GM23338 (cell line): ENCODE data around the gene LRRC8E.

Experiments
- CTCF ChIP-seq, 2 experiments: fragments of 200-600 bp in 1 of 2; sonication (generic) in 1 of 2; conservative IDR thresholded peaks; 2 replicates each; pipeline versions ENCODE4 v1.5.1 to v1.6.1; 2016 to 2017; ENCODE audit warnings: antibody characterized with exemption in 2 of 2, low read depth in 2 of 2, mild to moderate bottlenecking in 2 of 2, moderate library complexity in 1 of 2
- EZH2 ChIP-seq: fragments of 200-600 bp; sonication (generic); IDR thresholded peaks from one replicate; pipeline ENCODE4 v1.8.0; 2017; ENCODE audit warnings: antibody characterized with exemption, mild to moderate bottlenecking, low read depth; ENCODE audit not compliant: unreplicated experiment
- EZH2phosphoT487 ChIP-seq: fragments of 200-600 bp; sonication (generic); IDR thresholded peaks from one replicate; pipeline ENCODE4 v1.8.1; 2018; ENCODE audit warnings: antibody characterized with exemption; ENCODE audit not compliant: unreplicated experiment
- JUNB ChIP-seq: IDR thresholded peaks from one replicate; pipeline ENCODE4 v1.6.1; 2016; ENCODE audit warnings: antibody characterized with exemption; ENCODE audit not compliant: unreplicated experiment

DNA sequence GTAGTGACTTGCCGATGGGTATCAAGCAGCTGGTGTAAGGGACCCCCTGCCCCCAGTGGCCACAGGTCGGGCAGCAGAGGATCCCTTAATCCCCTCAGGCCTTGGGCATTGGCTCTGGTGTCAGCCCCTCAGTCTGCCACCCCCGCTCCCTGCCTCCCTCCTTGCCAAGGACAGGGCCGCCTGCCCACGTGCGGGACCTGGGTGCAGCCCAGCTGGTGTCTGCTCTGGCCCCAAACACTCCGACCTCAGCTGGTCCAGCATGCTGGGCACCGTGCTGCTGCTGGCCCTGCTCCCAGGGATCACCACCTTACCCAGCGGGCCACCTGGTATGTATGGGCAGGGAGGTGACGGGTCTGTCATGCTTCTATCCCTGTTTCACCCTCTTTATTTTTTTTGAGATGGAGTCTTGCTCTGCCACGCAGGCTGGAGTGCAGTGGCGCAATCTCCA, 26.3 kb downstream of the LRRC8E start, which contains the start of gene TGFBR3L:
- TF ChIP-seq CTCF (conservative IDR thresholded peaks at IDR 0.05; ENCODE audit: low read depth in 2 of 2) = no peak
- no peak for TF ChIP-seq EZH2
- TF ChIP-seq EZH2phosphoT487 = no peak
- no peak for TF ChIP-seq JUNB
